HG03378 (cell line): ENCODE data around the gene ZNF512B.
"Not testable (repeated sequence)": the region's sequence is repeated elsewhere in the genome, so short reads cannot be mapped to it uniquely, and the experiment has no call there.

Experiments
- ATAC-seq: cut with Tn5 transposase; IDR thresholded peaks from one replicate; pipeline ENCODE4 v1.9.1; 2021; ENCODE audit warnings: mild to moderate bottlenecking, moderate library complexity; ENCODE audit not compliant: unreplicated experiment

Gene ZNF512B

DNA sequence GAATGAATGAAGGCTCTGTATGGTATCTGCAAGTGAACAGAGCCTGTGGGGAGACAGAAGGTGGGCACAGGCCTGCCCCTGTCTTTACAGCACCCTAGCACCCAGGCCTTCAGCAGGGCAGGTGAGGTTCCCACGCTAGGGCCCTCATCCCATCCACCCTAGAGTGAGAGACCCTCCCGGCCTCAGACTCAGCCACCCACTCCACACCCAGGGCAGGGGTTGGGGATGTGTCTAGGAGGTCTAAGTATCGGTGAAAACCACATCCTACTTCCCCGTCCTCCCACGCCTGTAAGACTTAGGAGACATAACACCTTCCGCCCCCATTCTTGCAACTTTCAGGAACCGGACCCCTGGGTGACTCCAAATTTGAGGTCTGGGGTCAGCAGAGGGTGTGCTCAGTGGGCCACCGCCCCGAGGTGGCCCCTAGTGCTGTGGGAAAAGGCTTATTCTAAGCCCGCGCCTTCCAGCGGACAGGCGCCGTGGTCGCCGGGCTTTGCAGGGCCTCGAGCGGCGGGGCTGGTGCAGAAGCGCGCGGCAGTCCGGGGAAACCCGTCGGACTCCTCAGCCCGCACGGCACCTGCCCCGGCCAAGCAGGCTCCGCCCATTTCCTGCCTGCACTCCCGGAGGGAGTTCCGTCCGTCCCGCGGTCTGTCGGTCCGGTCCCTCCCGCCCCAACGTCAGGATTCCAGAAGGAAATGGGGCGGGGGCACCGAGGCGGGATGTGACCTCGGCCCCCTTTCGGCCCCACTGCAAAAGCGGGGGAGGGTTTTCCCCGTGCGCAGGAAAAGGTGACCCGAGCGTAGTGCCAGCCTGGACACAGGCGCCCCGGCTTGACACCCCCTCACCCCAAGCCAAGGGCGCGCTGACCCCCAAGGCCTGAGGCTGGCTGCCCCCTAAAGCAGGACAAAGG is 8.8 kb upstream of the ZNF512B start:
- no peak for ATAC-seq

GRCh38 chr20:63977739-63978276 is 8.1 kb upstream of the ZNF512B start:
- ATAC-seq: no peak

- no peak for ATAC-seq
These were observed 7.4 kb upstream of the ZNF512B start for GRCh38 chr20:63976980-63977738.

DNA sequence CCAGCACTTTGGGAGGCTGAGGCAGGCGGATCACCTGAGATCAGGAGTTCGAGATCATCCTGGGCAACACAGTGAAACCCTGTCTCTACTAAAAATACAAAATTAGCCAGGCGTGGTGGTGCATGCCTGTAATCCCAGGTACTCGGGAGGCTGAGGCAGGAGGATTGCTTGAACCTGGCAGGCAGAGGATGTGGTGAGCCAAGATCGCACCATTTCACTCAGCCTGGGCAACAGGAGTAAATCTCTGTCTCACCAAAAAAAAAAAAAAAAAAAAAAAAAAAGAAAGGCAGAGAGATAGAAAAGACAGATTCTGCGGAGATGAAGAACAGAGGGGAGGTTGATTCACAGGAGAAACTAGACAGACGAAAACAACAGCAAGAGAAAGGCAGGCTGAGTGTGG is 6.8 kb upstream of the ZNF512B start:
- not testable (repeated sequence) for ATAC-seq

DNA sequence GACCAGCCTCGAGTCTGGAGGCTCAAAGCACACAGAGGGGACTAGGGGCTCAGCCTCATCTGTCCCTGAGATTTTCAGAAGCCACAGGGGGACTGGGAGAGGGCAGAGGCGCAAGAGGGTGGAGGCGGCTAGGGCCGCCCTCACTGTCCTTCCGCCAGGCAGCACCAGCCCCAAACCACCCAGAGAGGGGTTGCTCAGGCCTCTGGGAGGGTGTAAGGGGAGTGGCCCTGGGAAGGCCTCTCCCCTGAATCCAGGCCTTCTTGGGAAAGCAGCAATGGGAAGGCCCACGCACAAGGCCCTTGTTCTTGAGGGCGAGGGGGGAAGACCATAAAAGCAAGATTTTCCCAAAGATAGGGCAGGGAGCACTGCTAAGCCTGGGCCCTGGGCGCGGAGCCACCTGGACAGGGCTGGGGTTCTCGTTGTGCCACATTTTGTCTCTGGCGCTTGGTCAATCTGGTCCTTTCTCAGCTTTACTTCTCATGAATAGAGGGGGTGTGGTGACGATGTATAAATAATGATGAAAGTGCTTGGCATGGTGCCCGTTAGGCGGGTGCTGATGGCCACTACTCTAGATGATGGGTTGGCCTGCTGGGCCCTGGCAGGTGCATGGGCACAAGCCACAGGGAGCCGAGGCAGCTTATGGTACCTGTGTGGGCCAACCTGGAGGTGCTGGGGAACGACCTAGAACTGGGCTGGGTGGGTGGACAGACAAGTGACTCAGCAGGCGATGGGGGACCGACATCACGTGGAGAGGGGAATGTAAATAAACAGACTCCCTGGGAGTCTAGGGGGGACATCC is 4.9 kb upstream of the ZNF512B start:
- ATAC-seq: no peak

DNA sequence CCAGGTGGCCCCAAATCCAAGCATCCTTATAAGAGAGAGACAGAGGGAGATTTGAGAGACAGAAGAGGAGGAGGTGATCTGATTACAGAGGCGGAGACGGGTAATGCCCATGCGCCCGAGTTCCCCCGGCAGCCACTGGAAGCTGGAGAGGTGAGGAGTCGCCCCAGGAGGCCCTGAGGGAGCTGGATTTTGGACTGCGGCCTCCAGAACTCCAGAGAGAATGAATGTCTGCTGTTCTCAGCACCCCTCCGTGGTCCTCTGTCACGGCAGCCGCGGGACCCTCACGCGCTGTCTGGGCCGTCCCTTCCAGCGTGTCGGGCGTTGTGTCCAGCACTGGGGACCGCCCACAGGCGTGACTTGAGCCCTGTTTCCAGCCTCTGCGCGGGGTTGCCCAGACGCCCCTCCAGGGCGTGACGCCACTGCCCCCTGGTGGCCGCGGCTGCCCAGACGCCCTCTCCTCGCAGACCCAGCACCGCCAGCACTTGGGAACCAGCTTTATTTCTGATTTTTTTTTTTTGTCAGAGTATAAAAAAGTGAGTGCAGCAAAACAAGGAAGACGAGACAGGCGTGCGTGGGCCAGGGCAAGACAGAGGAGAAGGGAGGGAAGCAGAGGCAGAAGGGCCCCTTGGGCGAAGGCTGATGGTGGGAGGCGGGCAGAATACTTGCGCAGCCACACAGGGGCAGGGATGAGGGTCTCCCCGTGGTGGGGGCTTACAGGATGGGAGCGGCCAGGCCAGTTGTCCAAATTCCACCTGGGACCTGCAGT is 4.1 kb upstream of the ZNF512B start:
- ATAC-seq: no peak

DNA sequence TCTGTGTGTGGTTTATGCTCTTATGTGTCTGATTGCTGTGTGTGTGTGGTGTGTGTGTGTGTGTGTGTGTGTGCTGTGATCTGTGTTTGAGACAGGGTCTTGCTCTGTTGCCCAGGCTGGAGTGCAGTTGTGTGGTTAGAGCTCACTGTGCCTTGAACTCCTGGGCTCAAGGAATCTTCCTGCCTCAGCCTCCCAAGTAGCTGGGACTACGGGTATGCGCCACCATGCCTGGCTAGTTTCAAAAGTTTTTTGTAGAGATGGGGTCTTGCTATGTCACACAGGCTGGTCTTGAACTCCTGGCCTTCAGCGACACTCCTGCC is 3.4 kb upstream of the ZNF512B start:
- no peak for ATAC-seq

GRCh38 chr20:63972312-63973159 is 2.8 kb upstream of the ZNF512B start:
- no peak for ATAC-seq

DNA sequence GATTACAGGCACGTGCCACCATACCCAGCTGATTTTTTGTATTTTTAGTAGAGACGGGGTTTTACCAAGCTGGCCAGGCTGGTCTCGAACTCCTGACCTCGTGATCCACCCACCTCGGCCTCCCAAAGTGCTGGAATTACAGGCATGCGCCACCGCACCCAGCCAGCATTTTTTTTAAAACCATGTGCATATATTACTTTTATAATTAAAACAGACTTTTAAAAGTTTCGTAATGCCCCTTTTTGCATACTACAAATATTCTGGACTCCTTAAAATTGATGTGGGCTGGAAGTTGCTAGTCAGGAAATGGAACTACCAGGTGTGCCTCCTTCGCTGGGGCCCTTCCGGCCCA is 2.2 kb upstream of the ZNF512B start:
- ATAC-seq: not testable (repeated sequence)

GRCh38 chr20:63970714-63971431 is 1.1 kb upstream of the ZNF512B start:
- no peak for ATAC-seq

- no peak for ATAC-seq
These were observed 586 bp downstream of the ZNF512B start for GRCh38 chr20:63968928-63969760.

DNA sequence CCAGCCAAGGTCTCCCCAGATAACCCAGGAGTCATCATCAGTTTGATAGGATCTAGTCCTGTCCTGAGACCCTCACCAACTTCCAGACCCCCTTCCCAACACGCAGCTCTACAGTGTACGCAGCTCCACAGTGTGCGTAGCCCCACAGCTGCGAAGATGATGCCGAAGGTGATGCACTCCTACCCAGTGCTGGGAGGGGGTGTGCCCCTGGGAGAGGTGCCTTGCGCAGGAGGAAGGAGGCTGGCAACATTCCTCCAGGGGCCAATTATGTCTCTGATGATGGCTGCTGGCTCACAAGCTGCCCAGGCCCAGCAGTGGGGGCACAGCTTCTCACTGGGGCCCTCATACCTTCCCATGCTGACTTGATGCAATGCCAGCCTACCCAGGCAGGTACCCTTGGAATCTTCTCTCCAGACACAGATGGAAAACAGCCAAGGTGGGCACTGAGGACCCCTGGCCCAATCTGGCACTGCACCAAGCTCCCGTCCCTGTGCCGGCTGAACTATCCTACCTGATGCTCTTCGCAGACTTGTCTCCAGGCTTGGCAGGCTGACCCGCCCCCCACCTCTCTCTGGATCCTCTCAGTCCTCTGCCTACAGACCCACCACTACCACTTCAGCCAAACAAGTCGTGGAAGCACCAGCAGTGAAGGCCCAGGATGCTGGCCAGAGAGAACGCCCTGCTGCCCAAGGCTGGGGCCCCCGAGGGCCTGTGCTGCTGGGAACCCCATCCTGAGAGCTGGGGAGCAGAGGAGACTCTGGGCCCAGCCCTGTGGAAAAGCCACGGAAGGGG is 1.4 kb downstream of the ZNF512B start:
- no peak for ATAC-seq

- no peak for ATAC-seq
These were observed 2.2 kb downstream of the ZNF512B start for GRCh38 chr20:63967330-63968135.

- ATAC-seq: no peak
These were observed 2.8 kb downstream of the ZNF512B start for GRCh38 chr20:63966944-63967322.

DNA sequence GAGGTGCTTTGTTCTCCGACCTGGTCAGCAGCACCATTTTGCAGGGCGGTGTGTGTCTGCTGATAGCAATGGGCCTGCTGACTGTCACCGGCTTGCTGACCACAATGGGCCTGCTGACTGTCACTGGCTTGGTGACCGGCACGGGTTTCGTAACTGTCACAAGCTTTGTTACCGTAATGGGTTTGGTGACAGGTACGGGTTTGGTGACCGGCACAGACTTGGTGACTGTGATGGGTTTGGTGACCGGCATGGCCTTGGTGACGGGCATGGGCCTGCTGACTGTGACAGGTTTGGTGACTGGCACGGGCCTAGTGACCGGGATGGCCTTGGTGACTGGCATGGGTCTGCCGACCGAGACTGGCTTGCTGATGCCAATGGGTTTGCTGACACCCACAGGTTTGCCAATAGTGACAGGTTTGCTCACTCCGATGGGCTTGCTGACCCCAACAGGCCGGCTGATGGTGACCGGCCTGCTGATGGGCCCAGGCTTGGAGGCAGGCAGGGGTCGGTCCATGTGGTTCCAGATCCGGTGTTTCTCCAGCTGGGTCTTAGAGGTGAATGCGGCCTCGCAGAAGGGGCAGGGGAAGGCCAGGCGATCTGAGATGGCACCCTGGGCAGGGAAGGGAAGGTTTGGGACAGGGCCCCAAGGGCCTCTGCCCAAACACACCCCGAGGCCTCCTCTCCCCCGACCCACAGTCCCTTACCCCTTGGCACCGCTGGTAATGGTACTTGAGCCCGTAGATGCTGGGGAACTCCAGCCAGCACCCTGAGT is 3.4 kb downstream of the ZNF512B start:
- no peak for ATAC-seq

- no peak for ATAC-seq
These were observed 5.3 kb downstream of the ZNF512B start for GRCh38 chr20:63964412-63964811.
